OCI-LY7 (cell line): ENCODE measurements around the gene ZNF681.

Experiments
- EZH2phosphoT487 ChIP-seq: fragments of 200-600 bp; sonication (generic); IDR thresholded peaks from 2 replicates; pipeline ENCODE4 v1.6.1; 2018; ENCODE audit warnings: low read depth, borderline replicate concordance, mild to moderate bottlenecking, mixed run types, antibody characterized with exemption, low read length, moderate library complexity, mixed read lengths
- TF ChIP-seq, protein P1 (sequence below): fragments of 200-600 bp; sonication (generic); conservative IDR thresholded peaks from 2 replicates; pipeline ENCODE4 v1.5.1; 2014; ENCODE audit warnings: mild to moderate bottlenecking, antibody characterized with exemption, low read length, moderate library complexity, mixed read lengths

- TF ChIP-seq, protein P1, sequence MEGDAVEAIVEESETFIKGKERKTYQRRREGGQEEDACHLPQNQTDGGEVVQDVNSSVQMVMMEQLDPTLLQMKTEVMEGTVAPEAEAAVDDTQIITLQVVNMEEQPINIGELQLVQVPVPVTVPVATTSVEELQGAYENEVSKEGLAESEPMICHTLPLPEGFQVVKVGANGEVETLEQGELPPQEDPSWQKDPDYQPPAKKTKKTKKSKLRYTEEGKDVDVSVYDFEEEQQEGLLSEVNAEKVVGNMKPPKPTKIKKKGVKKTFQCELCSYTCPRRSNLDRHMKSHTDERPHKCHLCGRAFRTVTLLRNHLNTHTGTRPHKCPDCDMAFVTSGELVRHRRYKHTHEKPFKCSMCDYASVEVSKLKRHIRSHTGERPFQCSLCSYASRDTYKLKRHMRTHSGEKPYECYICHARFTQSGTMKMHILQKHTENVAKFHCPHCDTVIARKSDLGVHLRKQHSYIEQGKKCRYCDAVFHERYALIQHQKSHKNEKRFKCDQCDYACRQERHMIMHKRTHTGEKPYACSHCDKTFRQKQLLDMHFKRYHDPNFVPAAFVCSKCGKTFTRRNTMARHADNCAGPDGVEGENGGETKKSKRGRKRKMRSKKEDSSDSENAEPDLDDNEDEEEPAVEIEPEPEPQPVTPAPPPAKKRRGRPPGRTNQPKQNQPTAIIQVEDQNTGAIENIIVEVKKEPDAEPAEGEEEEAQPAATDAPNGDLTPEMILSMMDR: no peak
- TF ChIP-seq EZH2phosphoT487: no peak
Observed at GRCh38 chr19:23762884-23763711, 4.4 kb upstream of the ZNF681 start.
